Stimulated activated CD4-positive, alpha-beta T cell treated with anti-CD3 and anti-CD28 coated beads, TNF-alpha, amount 100 ng/mL, for 48 hours (primary cell): ENCODE results near the gene PPM1F.
"Not testable (repeated sequence)": the region's sequence is repeated elsewhere in the genome, so short reads cannot be mapped to it uniquely, and the experiment has no call there.

Experiments used
- DNase-seq, 3 donors: peaks; one replicate each; pipeline ENCODE4 v3.0.0-alpha.2; 2020; ENCODE audit warnings: low read depth in 3 of 3

PPM1F gene

DNA sequence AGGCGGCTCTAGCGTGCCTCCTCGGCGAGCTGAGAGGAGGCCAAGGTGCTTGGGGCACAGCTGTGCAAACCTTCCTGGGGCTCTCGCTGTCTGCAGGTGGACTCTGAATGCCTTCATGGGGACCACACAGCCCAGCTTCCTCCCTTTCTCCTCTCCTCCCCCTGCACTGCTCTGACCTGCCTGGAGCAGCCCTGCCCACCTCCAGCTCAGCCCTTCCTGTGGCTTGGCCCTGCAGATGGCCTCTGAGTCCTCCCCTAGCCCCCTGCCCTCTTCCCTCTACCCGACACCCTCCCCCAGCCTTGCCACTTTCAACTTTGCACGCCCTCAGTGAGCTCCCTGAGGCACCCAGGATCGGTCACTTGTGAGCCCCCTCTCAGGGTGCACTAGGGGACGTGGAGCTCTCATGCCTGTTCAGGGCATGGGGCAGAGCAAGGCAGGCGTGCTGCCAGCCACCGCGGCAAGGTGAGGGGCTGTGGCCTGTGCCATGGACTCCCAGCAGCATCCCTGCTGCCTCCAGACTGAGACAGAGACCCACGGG lies 31.4 kb downstream of the PPM1F start:
- no peak for DNase-seq

DNA sequence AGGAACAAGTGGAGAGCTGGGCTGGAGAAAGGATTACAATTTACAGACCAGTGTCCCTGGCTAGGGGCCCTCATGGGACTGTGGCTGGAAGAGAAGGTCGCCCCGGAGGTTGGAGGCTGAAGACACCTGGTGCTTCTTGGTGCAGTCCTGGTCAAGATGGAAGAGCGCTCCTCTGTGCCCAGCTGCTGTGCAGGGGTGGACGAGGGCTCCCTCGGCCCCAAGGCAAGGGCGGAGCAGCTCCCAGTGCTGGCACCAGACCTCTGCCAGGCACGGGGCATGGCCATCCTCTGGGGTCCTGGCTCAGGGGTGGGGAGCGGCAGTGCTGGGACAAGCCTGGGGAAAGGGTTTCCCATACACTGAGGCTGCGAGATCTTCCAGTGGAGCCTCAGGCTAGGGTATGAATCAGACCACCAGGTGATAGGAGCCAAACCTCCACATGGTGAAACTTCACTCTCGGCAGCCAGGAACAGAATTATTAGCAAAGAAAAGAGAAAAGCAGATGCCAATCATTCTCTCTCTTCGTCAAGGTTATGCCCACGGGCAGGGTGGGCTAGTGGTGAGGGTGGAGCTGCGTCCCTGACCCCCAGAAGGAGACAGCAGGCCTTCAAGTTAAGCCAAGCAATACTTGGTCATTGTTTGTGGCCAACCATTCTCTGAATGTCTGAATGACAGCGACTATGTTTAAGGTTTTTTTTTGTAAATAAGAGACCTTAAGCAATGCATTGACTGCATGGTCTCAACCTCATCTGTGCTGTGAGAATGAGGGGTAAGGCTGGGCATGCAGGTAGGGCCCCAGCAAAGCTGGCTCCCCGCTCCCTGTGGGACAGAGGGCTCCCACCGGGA lies 32.1 kb downstream of the PPM1F start:
- DNase-seq: no peak

DNA sequence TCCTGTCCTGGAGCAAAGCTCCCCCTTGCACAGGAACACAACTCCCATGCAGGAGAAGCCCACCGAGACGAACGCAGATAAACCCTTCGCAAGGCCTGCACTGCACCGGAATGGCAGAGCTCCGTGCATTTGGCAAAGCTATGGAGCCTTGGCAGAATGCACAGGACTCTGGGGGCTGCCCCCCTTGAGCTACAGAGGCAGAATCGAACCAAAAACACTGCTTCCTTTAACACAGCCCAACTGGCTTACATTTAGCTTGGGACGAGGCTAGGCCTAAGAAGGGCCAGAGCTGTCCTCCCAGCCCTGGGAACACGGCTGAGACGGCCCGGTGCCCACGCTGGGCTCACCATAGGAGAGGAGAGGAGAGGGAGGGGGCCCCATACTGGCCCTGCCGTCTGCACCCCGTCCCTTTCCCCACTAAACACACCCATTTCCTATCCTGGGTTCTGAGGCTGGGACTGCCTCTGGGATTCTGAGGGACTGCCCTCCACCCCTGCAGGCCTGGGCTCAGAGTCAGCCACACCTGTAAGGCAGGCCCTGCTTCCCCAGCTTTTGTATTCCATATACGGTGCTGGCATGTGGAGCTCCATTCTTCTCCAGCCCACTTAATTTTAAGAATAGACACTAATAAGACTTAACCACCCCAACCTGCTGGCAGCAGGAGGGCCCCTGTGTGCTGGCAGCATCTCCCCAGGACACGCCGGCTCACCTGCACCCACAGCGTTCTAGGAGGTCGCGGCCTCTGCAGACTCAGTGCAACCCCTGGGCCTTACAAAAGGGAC lies 32.9 kb downstream of the PPM1F start:
- DNase-seq: no peak

- no peak for DNase-seq
Measured at GRCh38 chr22:21918466-21919185, 34.0 kb downstream of the PPM1F start.

- DNase-seq: no peak
Measured at GRCh38 chr22:21917959-21918261, 34.7 kb downstream of the PPM1F start.

- DNase-seq: no peak
Measured at GRCh38 chr22:21917181-21917958, 35.3 kb downstream of the PPM1F start.

DNA sequence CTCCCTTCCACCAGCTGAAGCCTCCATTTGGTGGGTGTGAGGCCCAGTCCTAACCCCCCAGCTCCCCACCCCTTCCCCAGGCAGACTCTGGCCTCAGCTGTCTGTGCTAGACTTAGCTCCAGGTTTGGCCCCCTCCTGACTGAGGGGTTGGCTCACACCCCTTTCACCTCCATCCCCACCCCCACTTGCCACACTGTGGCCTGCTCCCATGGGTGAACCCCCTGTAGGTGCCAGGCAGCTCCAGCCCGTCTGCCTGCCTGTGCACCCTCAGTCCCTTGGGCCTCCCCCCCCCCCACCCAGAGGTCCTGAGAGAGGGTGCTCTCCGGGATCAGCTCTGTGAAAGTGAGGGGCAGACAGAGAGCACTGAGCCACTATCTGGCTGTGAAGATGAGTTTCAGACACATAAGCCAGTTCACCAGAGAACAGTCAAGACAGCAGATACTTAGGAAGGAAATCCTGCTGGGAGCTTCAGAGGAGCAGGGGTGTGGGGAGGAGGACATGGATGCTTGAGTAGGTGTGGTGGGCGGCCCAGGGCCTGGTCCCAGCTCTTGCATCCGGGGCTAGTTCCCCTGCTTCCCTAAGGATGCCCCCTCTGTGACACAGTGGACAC lies 36.2 kb downstream of the PPM1F start:
- no peak for DNase-seq

- DNase-seq: no peak
Measured at GRCh38 chr22:21915624-21916308, 36.9 kb downstream of the PPM1F start.

DNA sequence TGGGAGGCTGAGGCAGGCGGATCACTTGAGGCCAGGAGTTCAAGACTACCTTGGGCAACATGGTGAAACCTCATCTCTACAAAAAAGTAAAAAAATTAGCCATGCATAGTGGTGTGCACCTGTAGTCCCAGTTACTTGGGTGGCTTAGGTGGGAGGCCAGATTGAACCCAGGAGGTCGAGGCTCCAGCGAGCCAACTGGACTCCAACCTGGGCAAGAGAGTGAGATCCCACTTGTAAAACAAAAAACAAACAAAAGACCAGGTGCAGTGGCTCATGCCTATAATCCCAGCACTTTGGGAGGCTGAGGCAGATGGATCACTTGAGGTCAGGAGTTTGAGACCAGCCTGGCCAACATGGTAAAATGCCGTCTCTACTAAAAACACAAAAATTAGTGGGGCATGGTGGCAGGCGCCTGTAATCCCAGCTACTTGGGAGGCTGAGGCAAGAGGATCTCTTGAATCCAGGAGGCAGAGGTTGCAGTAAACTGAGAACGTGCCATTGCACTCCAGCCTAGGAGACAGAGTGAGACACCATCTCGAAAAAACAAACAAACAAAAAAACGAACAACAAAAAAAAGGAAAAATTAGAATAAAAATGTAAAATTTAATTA lies 38.5 kb downstream of the PPM1F start:
- DNase-seq: not testable (repeated sequence)

- DNase-seq: not testable (repeated sequence)
Measured at GRCh38 chr22:21910367-21910766, 42.3 kb downstream of the PPM1F start.

GRCh38 chr22:21909871-21910270 lies 42.8 kb downstream of the PPM1F start:
- no peak for DNase-seq

DNA sequence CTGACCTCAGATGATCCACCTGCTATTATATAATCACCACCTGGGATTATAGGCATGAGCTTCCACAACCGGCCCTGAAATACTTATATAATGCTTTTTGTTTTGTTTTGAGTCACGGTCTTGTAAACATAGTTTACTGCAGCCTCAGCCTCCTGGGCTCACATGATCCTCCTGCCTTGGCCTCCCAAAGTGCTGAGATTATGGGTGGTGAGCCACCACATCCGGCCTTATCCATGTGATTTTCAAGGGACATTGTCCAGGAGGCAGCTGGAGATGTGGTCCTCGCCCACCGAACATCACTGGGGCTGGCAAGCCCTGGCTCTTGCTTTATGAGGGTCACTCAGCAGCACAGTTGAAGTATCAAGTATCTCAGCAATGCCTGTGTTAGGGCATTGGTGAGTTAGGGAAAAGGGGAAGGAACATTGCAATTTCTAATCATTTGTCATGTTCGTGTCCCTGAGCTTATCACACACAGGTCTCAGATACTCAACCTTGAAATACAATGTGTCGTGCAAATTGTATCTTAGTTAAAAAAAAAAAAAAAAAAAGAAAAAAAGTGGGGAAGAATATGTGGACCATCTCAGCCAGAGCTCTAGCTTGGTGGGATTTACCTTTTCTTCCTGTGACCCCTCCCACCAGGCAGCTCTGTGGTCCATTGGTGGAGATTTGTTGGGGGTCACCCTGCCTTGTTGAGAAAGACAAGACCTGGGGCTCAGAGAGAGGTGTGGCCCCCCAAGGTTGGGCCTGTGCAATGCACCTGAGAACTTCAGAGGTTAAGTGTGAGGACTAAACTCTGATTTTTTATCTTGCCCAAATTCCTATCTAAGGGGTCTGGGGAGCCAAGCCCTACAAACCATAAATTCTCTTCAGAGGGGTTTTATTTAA lies 44.8 kb downstream of the PPM1F start:
- DNase-seq: no peak

- not testable (repeated sequence) for DNase-seq
Measured at GRCh38 chr22:21905234-21905633, 47.4 kb downstream of the PPM1F start.

GRCh38 chr22:21904250-21904789 lies 48.3 kb downstream of the PPM1F start:
- no peak for DNase-seq

DNA sequence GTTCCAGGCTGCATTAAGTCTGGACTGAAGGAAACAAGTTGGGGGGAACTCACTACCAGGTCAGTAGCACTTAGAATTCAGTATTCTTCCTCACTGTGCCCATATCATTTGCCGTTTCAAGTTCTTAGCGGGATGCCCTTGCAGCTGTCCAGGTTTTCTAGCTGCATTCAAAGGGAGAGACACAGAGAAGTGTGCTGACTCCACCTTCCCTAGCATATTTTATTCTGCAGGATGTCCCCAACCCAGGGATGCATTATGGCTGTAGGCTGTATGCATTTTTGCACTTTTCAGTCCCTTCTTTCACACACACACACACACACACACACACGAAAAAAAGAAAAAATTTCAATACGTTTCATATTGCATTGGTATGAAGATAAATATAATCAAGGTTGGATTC lies 49.4 kb downstream of the PPM1F start:
- DNase-seq: no peak

DNA sequence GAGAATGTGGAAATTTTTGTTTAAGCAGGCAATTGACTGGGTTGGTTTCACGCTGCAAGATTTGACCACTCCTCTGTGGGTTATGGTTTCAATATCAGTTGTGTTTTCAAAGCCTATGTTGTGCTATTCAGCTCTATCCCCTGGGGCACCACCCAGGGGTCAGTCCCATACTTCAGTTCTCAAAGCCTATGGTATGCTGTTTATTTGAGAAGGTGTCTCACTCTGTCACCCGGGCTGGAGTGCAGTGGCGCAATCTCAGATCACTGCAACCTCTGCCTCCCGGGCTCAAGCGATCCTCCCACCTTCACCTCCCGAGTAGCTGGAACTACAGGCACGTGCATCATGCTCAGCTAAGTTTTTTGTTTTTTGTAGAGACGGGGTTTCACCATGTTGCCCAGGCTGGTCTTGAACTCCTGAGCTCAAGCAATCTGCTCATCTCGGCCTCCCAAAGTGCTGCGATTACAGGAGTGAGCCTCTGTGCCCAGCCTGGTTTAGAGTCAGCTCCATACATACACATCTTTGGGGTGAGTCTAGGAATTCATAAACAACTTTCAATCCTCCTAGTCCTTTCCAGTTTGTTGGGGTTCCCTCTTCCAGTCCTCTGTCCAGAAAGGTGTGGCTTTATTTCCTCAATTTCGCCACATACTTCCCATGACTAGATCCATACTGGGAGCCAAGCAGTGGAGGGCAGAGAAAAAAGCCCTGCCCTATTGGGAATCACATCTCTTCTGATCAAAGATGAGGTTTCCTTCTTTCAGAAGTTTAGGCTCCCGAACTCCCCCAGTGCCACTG lies 50.2 kb downstream of the PPM1F start:
- DNase-seq: no peak

- DNase-seq: no peak
Measured at GRCh38 chr22:21898354-21898896, 54.2 kb downstream of the PPM1F start.
